SW480 (cell line): Measurements from ENCODE around the gene ADIRF.
A peak's percentile ranks its signal among the peaks of the same experiment; 100 is the strongest.
"Not testable (repeated sequence)": the region's sequence is repeated elsewhere in the genome, so short reads cannot be mapped to it uniquely, and the experiment has no call there.

Experiments used
- DNase-seq: peaks from one replicate; pipeline ENCODE4 v3.0.0-alpha.2; 2016; ENCODE audit warnings: low spot score

The ADIRF gene

DNA sequence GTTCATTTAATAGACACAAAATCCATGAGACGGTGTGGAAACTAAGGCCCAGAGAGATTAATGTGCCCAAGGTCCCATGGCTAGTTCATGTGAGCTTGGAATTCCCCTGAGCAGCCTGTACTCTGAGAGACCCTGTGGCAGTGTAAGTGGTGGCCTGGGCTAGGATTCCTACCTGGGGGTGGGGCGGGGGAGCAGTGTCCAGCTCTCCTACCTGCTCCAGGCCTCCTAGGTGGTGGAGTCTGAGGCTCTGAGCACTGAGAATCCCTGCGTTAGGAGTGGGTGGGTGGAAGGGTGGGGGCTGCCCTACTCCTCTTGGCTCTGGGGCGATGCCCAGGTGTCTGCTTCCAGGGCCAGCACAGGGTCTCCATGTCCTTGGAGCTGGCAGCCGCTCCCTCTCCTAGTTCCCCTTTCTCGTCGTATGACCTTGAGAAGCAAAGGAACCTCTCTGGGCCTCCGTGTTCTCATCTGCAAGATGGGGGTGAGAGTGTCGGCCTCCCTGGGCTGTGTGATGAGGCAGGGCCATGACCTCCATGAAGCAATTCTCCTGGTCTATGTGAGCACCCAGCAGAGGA, 7.3 kb upstream of the ADIRF start:
- no peak for DNase-seq

DNA sequence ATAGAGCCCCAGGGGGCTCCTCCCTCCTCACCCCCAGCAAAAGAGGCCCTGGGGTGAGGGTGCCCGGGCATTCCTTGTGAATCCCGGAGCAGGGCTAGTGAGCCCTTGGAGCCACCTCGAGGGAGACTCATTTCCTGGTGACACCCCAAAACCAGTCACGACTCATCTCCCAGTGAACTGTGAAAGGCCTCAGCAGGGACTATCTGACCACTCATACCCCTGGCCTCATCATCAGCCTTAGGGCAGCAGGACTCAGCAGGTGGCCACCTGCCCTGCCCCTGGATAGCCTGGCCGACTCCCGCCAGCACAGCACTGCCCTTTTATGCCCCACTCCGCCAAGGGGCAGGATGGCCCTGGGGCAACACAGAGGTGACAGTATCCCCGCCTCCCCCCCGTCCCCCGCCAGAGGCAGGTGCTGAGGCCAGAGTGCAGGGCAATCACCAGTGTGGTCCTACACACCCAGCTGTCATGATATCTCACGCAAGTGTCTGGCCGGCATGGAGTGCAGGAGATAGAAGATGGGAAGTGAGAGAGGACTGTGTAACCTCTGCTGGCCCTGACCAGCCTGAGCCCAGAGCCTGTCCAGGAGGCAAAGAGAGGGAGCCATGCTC, 6.7 kb upstream of the ADIRF start:
- DNase-seq, result no peak

GRCh38 chr10:86962136-86962980, 5.9 kb upstream of the ADIRF start:
- DNase-seq, result no peak

- no peak for DNase-seq
Observed at GRCh38 chr10:86962981-86963310, 5.3 kb upstream of the ADIRF start.

GRCh38 chr10:86963341-86963919, 4.9 kb upstream of the ADIRF start:
- no peak for DNase-seq

- DNase-seq, result no peak
Observed at GRCh38 chr10:86964061-86964846, 4.0 kb upstream of the ADIRF start.

DNA sequence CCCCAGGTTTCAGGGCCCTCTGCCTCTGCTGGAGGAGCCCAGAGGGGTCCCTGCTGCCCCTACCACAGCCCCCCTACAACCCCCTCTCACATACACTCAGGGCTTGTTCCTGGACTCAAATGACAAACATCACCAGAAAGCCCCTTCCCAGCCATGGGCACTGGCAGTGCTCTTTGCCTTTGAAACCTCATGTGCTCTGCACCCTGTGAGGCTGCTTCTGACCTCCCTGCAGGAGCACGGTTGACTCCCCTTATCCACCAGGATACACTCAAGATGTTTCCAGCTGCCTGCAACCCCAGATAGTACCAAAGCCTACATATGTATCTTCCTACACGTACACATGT, 3.5 kb upstream of the ADIRF start:
- DNase-seq, result no peak

DNA sequence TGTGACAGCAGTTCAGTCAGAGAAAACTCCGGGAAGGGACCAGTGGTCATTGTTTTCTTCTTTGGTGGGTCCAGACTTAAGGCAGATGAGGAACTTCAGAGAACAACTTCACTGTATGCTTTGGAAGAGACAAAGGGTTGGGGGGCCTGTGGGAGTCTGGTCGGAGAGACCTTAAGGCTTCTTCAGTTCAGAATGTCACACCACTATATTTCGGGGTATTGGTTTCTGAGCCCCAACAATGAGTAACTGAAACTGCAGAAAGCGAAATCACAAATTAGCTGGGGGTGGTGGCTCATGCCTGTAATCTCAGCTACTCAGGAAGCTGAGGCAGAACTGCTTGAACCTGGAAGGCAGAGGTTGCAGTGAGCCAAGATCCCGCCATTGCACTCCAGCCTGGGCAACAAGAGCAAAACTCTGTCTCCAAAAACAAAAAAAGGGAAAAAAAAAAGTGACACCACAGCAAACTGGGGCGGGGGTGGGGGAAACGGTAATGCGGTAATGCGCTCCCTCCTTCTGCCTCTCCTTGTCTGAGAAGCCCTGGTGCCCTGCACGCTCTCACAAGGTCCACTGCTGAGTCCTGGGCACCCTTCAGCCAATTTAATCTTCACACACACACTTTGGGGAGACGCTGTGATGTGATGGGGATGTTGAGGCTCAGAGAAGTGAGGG, 2.2 kb upstream of the ADIRF start:
- DNase-seq, result no peak

GRCh38 chr10:86967481-86967941, 771 bp upstream of the ADIRF start:
- DNase-seq, result no peak

- DNase-seq, result peak; percentile 23
Observed at GRCh38 chr10:86968994-86969355, 693 bp downstream of the ADIRF start.

DNA sequence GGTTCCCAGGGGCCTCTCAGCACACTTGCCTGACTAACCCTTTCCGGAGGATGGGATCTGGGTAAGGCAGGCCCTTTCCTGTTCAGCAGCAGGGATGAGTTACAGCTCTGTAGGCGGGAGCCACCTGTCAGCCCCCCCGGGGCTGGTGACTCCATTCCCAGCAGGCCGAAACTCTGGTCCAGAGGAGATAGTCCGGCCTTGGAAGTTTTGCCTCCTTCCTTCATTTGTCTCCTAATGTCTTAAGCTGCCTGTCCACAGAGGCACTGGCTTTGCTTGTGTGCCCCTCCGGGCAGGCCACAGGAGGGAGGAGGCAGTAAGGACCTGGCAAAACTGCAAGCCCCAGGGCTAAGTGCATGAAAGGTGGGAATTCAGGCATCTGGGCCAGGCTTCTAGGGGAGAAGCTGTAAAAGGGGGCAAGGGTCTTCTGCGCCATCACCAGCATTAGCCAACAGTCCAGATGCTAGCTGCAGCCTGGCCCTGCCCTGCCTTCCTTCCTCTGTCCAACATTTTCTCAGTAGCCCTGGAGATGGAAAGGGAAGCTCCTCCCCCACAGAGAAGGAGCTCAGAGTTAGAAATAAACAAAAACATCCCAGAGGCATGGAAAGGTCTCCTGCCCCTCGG, 1.2 kb downstream of the ADIRF start:
- DNase-seq, result peak; percentile 59

DNA sequence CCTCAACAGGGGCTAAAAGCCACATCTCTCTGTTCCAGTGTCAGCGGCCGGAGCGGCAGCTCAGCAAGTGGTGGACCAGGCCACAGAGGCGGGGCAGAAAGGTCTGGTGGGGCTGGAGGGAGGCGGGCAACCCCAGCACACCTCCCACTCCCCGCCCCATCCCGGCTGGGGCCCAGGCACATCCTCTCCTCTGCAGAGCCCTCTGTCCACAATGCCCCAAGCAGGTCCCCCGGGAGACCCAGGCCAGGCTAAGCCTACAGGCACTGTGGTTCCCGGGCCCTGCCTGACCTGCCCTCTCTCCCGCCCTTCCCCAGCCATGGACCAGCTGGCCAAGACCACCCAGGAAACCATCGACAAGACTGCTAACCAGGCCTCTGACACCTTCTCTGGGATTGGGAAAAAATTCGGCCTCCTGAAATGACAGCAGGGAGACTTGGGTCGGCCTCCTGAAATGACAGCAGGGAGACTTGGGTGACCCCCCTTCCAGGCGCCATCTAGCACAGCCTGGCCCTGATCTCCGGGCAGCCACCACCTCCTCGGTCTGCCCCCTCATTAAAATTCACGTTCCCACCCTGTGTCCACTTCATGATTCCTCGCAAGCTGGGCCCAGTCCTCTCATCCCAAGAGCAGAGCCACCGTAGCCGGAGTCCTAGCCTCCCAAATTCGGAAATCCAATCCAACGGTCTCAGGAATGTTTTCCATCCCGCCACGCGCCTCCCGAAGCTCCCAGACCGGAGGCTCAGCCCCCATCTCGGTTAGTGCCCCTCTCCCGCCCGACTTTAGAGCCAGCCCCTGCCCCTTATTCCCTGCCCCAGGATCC, 2.1 kb downstream of the ADIRF start:
- DNase-seq, result peak; percentile 89

GRCh38 chr10:86970982-86971231, 2.6 kb downstream of the ADIRF start:
- DNase-seq, result no peak

- DNase-seq, result peak; percentile 94
Observed at GRCh38 chr10:86971232-86971991, 3.1 kb downstream of the ADIRF start.

- no peak for DNase-seq
Observed at GRCh38 chr10:86972613-86973380, 4.5 kb downstream of the ADIRF start.

DNA sequence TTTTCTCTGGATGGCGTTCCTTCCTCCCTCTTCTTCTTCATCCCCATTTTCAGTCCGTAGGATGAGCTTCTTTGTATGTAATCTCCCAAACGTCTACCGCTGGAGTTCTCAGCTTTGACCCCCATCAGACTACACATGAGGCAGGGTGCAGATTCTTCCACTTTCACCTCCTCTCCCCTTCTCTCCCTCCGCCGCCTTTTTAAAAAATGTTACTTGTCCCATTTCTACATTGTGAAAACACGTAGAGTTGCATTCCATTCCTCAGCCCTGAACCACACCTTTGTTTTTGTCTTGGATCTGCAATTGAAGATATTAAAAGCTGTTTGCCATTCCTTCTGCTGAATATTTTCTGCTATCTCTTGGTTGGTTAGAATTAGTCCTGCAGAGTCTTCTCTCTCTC, 6.2 kb downstream of the ADIRF start:
- no peak for DNase-seq

- DNase-seq, result no peak
Observed at GRCh38 chr10:86976362-86977056, 8.2 kb downstream of the ADIRF start.

DNA sequence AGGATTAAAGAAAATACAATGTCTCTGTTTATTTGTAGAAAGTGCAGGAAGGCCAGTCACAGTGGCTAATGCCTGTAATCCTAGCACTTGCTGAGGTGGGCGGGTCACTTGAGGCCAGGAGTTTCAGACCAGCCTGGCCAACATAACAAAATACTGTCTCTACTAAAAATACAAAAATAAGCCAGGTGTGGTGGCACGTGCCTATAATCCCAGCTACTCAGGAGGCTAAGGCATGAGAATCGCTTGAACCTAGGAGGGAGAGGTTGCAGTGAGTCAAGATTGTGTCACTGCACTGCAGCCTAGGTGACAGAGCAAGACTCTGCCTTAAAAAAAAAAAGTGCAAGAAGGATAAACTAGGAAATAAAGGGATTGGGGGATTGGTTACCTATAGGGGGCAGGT, 10.2 kb downstream of the ADIRF start:
- not testable (repeated sequence) for DNase-seq
